Limb (tissue), 2 donors: ENCODE results near the gene VWF.
"Not testable (repeated sequence)": the region's sequence is repeated elsewhere in the genome, so short reads cannot be mapped to it uniquely, and the experiment has no call there.

ENCODE experiments used
- DNase-seq, 2 donors: peaks; one replicate each; pipeline ENCODE4 v3.0.0-alpha.2; 2016; ENCODE audit errors: extremely low spot score in 2 of 2

VWF gene

GRCh38 chr12:6038160-6038559 is 86.3 kb downstream of the VWF start:
- peak; percentile 33 to 43 for DNase-seq

- DNase-seq = no peak
Measured at GRCh38 chr12:6037459-6037858, 87.0 kb downstream of the VWF start.

- DNase-seq = no peak
Measured at GRCh38 chr12:6036509-6036908, 88.0 kb downstream of the VWF start.

DNA sequence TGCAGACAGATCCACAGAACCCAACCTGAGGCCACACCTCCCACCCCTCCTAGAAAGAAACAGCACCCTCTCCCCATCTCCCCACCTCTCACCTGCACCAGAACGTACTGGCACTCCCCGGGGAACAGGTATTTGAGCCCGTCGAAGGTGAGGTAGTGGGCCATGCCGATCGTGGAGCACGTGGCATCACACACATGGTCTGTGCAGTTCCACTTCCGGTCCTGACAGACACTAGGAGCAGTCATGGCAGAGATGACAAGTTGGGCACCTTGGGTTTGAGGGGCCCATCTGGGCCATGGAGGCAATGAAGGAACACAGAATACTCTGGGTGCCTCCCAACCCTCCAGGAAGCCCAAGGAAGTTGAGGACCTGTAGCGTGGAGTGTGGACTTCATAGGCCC is 89.9 kb downstream of the VWF start:
- DNase-seq = no peak

- DNase-seq = no peak
Measured at GRCh38 chr12:6033546-6033945, 90.9 kb downstream of the VWF start.

DNA sequence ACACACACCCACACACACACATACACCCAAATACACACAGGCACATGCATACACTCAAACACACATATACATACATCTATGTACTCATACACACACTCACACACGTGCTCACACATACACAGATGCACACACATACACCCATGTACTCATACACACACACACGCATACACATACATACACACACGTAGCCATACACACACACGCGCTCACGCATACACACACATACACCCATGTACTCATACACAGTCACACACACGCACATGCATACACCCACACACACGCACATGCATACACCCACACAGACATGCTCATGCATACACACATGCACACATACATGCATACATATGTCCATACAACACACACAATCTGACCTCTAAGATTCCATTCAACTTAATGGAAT is 91.7 kb downstream of the VWF start:
- DNase-seq = no peak

GRCh38 chr12:6031001-6031400 is 93.5 kb downstream of the VWF start:
- DNase-seq = no peak

DNA sequence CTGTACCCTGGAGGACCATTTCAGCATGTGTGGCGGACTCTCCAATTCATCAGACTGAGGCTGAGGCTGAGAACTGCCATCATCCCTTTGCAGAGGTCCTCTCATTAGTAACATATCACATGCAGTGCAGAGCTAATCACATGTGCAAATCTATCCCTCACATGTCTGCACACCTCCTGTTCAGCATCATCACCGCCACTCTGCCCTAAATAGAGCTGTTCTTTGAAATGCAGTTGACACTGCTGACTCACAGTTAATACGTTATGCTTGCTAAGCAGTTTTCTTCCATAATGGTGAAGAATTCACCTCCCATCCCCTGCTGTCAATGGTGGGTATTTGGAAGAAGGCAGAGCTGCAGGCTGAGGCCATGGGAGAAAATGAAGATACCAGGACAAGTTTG is 94.4 kb downstream of the VWF start:
- DNase-seq = no peak

GRCh38 chr12:6029401-6029800 is 95.1 kb downstream of the VWF start:
- no peak for DNase-seq

- no peak for DNase-seq
Measured at GRCh38 chr12:6026998-6027397, 97.5 kb downstream of the VWF start.

GRCh38 chr12:6025703-6026298 is 98.7 kb downstream of the VWF start:
- DNase-seq = not testable (repeated sequence)

DNA sequence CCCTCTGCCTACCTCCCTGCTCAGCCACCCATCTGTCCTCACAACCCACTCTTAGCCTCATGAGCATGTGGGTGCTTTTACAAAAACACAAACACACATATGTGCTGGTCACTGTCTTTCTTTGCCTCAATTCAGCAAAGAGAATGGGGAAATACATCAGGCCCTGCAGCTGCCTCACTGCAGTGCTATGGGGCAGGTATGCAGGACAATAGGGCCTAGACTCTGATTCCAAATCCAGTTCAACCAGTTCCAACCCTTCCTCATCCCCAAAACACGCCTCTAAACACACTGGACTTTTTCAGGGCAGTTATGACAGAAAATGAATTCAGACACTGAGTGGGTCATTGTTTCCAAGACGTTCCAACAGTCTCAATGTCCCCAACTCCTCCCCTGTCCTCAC is 100.4 kb downstream of the VWF start:
- not testable (repeated sequence) for DNase-seq

- peak in 1 of 2 donors; percentile 24 for DNase-seq
Measured at GRCh38 chr12:6020930-6021329, 103.5 kb downstream of the VWF start.

DNA sequence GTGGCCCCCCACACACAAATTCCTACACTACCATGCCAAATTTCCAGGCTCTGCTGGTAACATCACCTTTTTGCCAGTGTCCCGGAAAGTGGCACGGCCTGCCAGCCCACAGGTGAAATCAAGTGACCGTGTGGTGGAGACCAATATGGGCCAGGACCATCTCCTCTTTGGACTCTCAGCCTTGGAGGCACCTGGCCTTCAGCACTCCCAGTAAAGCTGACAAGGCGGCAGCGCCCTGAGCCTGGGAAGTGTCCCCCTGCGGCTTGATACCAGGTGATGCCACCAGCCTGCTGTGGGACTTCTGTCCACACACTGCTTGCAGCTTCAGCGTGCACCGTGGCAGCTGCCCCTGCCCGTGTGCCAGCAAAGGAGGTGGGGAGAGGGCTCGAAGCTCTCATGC is 104.0 kb downstream of the VWF start:
- DNase-seq = not testable (repeated sequence)

DNA sequence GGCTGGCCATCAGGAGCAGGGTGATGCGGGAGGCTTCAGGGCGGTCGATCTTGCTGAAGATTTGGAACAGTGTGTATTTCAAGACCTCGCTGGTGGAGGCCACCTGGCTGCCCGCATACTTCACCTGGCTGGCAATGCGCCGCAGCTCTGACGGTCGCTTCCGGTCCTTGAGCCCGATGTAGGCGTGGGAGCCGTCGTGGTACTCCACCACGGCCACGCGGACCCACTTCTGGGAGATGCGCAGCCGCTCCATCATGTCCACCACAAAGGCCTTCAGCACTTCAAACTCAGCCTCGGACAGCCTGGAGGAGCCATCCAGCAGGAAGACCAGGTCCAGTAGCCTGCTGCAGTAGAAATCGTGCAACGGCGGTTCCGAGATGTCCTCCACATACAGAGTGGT is 105.2 kb downstream of the VWF start:
- DNase-seq = not testable (repeated sequence)

DNA sequence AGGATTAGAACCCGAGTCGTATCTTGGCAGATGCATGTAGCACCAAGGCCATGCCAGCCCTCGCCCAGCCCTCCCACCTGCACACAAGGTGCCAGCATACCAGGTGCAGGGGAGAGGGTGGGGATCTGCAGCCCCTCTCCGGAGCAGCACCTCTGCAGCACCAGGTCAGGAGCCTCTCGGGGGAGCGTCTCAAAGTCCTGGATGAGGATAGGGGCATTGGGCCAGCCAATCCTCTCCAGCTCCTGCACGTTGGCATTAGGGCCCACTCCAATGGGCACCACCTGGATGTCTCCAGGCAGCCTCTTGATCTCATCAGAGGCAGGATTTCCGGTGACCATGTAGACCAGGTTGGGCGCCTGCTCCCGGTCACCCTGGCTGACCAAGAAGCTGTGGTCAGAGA is 106.2 kb downstream of the VWF start:
- no peak for DNase-seq

GRCh38 chr12:6016756-6017155 is 107.7 kb downstream of the VWF start:
- DNase-seq = no peak

DNA sequence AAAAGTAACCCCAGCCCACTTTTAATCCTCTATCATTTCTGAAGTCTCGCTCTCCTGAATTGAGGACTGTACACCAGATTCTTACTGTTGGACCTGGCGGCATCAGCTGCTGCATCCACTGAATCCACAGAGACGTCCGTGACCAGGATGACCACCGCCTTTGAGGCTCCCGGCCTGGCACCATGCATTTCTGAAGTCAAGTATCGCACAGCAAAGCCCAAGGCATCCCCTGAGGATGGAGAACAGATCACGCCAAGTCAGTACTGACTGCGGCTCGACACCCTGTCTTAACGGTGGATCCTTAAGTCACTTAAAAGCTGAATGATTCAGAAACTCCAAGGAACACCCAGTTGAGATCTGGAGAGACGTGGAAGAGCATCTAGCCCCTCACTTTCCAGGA is 108.5 kb downstream of the VWF start:
- DNase-seq = not testable (repeated sequence)

GRCh38 chr12:6015271-6015670 is 109.2 kb downstream of the VWF start:
- DNase-seq = not testable (repeated sequence)

DNA sequence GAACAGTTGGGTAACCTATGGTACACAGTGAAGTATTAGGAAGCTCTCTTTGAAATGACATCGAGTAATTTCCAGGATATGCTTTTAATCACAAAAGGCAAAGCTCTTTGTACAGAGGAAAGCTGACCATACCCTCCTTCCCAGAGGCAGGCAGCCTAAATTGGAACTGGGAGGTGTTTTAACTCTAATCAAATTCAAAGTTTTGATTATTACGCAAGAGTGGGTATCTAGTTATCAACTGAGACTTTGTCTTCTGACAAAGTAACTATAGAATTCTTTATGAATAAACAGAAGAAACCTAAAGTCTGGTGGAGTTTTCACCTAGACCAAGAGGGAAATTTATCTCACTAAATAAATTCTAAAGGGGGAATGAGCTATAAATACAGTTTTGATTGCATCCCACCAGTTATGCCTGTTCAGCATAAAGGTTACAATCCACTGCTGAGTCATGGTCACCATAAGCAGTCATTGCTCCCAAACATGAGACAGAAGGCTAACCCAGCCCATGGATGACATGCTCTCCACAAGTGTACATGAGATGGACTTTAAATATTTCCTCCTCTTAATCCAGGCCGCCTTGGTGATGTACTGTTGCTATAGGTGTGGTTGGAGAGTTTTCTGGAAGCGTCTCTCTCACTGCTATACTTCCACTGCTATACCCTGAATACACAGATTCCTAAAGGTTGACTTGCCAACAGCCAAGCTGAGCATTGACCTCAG is 113.7 kb downstream of the VWF start:
- DNase-seq = not testable (repeated sequence)

DNA sequence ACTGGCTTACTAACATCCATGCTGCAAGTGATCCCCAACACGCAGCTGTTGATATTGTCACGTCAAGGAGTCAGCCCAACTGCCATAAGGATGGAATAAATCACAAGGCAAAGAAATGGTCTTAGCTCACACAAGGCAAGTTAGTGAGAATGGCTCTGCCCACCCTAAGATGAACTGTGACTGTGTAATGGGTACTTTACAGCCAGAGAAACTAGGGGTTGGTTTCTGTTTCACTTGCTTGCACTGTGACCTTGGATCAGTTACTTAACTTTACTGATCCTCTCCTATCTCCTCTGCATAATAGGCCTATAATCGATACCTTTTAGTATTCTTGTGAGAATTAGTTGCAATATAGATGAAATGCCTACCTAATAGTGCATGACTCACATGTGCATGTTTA is 127.2 kb downstream of the VWF start:
- no peak for DNase-seq

DNA sequence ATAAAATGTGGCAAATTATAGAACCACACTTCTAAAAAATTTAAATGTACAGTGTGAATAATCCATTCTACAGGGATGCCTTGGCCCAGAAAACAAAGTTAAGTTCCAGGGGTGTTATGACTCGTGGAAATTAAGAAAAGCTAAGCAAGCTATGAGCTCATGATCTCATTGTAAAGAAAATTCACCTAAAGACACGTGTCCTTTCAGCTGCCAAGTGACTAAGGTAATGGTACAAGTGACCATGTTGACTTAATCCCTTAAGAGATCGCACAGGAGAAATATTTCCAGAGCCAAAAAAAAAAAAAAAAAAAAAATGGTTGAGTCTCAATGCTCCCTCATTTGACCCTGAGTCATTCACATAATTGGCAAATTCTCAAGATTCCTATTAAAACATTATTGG is 128.0 kb downstream of the VWF start:
- no peak for DNase-seq

- no peak for DNase-seq
Measured at GRCh38 chr12:5989621-5990020, 134.8 kb downstream of the VWF start.
